CD14-positive monocyte (primary cell): ENCODE results near the gene C1QL1. TPM values are rescaled to one million over a fixed set of nuclear protein-coding genes. Genes with fewer than 3 reads are reported as not detected.

Source experiments
- DNase-seq, 3 donors: peaks; one replicate each; pipeline ENCODE4 v3.0.0-alpha.2; 2011 to 2022
- H2AFZ ChIP-seq: 2 replicates; pipeline ENCODE4 v1.6.0; 2012; ENCODE audit warnings: mild to moderate bottlenecking, low read depth, low read length, inconsistent platforms; ENCODE audit not compliant: insufficient read depth, poor library complexity, severe bottlenecking
- H3K27ac ChIP-seq, 2 donors: 1 replicate in 1 of 2; 2 replicates in 1 of 2; pipeline ENCODE4 v1.5.1; 2012 to 2013; ENCODE audit warnings: low read length in 2 of 2, control low read depth in 1 of 2, inconsistent platforms in 1 of 2, low read depth in 1 of 2, mild to moderate bottlenecking in 1 of 2
- H3K27me3 ChIP-seq, 2 donors: one replicate each; pipeline versions ENCODE4 v1.6.0 to v1.6.1; 2011 to 2013; ENCODE audit warnings: low read length in 2 of 2; ENCODE audit not compliant: control insufficient read depth in 2 of 2, insufficient read depth in 2 of 2
- H3K36me3 ChIP-seq, 2 donors: replicated peaks in 1 of 2; 1 replicate in 1 of 2; 2 replicates in 1 of 2; pipeline versions ENCODE4 v1.5.1 to v1.6.1; 2012 to 2013; ENCODE audit warnings: low read length in 2 of 2, control low read depth in 1 of 2, inconsistent platforms in 1 of 2, mild to moderate bottlenecking in 1 of 2; ENCODE audit not compliant: insufficient read depth in 2 of 2, control insufficient read depth in 1 of 2
- H3K4me1 ChIP-seq, 2 donors: 1 replicate in 1 of 2; 2 replicates in 1 of 2; pipeline versions ENCODE4 v1.5.1 to v1.6.1; 2012 to 2013; ENCODE audit warnings: low read length in 2 of 2, control low read depth in 1 of 2, inconsistent platforms in 1 of 2, mild to moderate bottlenecking in 1 of 2, moderate library complexity in 1 of 2; ENCODE audit not compliant: insufficient read depth in 2 of 2, control insufficient read depth in 1 of 2
- H3K4me2 ChIP-seq: replicated peaks from 2 replicates; pipeline ENCODE3; 2012; ENCODE audit warnings: low read length, moderate library complexity, mild to moderate bottlenecking; ENCODE audit not compliant: poor library complexity, severe bottlenecking; ENCODE audit errors: extremely low read depth
- H3K4me3 ChIP-seq, 3 experiments: fragments of 200-600 bp in 1 of 3; sonication (generic) in 1 of 3; replicated peaks in 1 of 3; 1 replicate in 2 of 3; 2 replicates in 1 of 3; pipeline ENCODE4 v1.5.1; 2011 to 2013; ENCODE audit warnings: low read length in 3 of 3, mild to moderate bottlenecking in 3 of 3, control low read depth in 2 of 3, low read depth in 2 of 3, inconsistent platforms in 1 of 3, moderate library complexity in 1 of 3
- H3K79me2 ChIP-seq: 2 replicates; pipeline ENCODE4 v1.6.0; 2012; ENCODE audit warnings: mild to moderate bottlenecking, control low read depth, inconsistent platforms, low read length, moderate library complexity; ENCODE audit not compliant: insufficient read depth
- H3K9ac ChIP-seq: 2 replicates; pipeline ENCODE4 v1.6.0; 2017; ENCODE audit warnings: low read length, mild to moderate bottlenecking; ENCODE audit not compliant: insufficient read depth, poor library complexity, severe bottlenecking
- H3K9me3 ChIP-seq, 2 donors: replicated peaks in 1 of 2; 1 replicate in 1 of 2; 2 replicates in 1 of 2; pipeline versions ENCODE4 v1.5.1 to v1.6.1; 2012 to 2013; ENCODE audit warnings: low read length in 2 of 2, control low read depth in 1 of 2; ENCODE audit not compliant: control insufficient read depth in 1 of 2, insufficient read depth in 1 of 2
- H4K20me1 ChIP-seq: 2 replicates; pipeline ENCODE4 v1.6.0; 2012; ENCODE audit warnings: mild to moderate bottlenecking, low read length, control low read depth, moderate library complexity; ENCODE audit not compliant: insufficient read depth
- H3K27ac Mint-ChIP-seq, 7 donors: one replicate each; pipeline ENCODE4 v1.8.0; 2020; ENCODE audit warnings: mild to moderate bottlenecking in 7 of 7, mixed read lengths in 7 of 7, moderate library complexity in 6 of 7, inconsistent platforms in 2 of 7
- H3K27me3 Mint-ChIP-seq, 3 donors: one replicate each; pipeline ENCODE4 v1.8.0; 2021 to 2022; ENCODE audit warnings: low read depth in 3 of 3, mild to moderate bottlenecking in 3 of 3, mixed read lengths in 3 of 3, moderate library complexity in 3 of 3, inconsistent platforms in 1 of 3
- H3K36me3 Mint-ChIP-seq, 2 donors: one replicate each; pipeline ENCODE4 v1.8.0; 2020; ENCODE audit warnings: mixed read lengths in 2 of 2, inconsistent platforms in 1 of 2, mild to moderate bottlenecking in 1 of 2
- H3K4me1 Mint-ChIP-seq: one replicate; pipeline ENCODE4 v1.8.0; 2020; ENCODE audit warnings: mild to moderate bottlenecking, mixed read lengths
- H3K4me3 Mint-ChIP-seq, 2 donors: one replicate each; pipeline ENCODE4 v1.8.0; 2020; ENCODE audit warnings: mild to moderate bottlenecking in 2 of 2, mixed read lengths in 2 of 2, moderate library complexity in 1 of 2
- H3K9me3 Mint-ChIP-seq, 7 donors: one replicate each; pipeline ENCODE4 v1.8.0; 2020 to 2022; ENCODE audit warnings: mixed read lengths in 7 of 7, mild to moderate bottlenecking in 6 of 7, moderate library complexity in 6 of 7, inconsistent platforms in 2 of 7
- CTCF ChIP-seq: fragments of 200-600 bp; IDR thresholded peaks from one replicate; pipeline ENCODE4 v1.8.0; 2022; ENCODE audit warnings: antibody characterized with exemption, mild to moderate bottlenecking
- WGBS: methylation state at CpG from one replicate; pipeline ENCODE4 v1.1.5; 2013; ENCODE audit warnings: missing lambda C conversion rate; ENCODE audit not compliant: insufficient coverage; 5-methylcytosine and 5-hydroxymethylcytosine counted together
- intact Hi-C, 2 donors: fragments of 100-400 bp; cut with micrococcal nuclease; formaldehyde crosslinking; loops; one replicate each; pipeline versions ENCODE4 v1.15.0 to v1.15.1; 2023
- polyA plus RNA-seq, 3 donors: library from polyadenylated mRNA; depleted of rRNA in 1 of 3; unstranded in 2 of 3; stranded (reverse) in 1 of 3; fragments of 300-500 nt in 2 of 3; fragments of >200 nt in 1 of 3; fragmentation: Illumina TruSeq in 2 of 3; gene quantifications; 1 replicate in 2 of 3; 2 replicates in 1 of 3; pipeline ENCODE4 v1.2.3, GENCODE V29; 2012 to 2021

The C1QL1 gene
- polyA plus RNA-seq, 3 donors = not detected

- intact Hi-C loops = no loop called here
- H3K4me3 ChIP-seq = no peak overlapping the region
- H3K9me3 ChIP-seq = no peaks in the 10 kb centered on the region
- no peak for TF ChIP-seq CTCF
- H3K9ac ChIP-seq = no peak overlapping the region
- H3K27me3 Mint-ChIP-seq = no peaks in the 10 kb centered on the region
- H3K27ac ChIP-seq = peak overlapping the region in 1 of 2 donors; percentile 26
- peaks cover 61 to 70% of the 10 kb centered on the region in 2 donors for H3K36me3 ChIP-seq
- no peak overlapping the region for H3K4me3 Mint-ChIP-seq
- H3K4me1 Mint-ChIP-seq = no peaks in the 10 kb centered on the region
- H3K4me1 ChIP-seq = no peaks in the 10 kb centered on the region
- H3K27me3 ChIP-seq = no peaks in the 10 kb centered on the region
- H3K79me2 ChIP-seq = peaks cover 49% of the 10 kb centered on the region
- peaks cover 0 to 5% (median 2%) of the 10 kb centered on the region in 7 donors for H3K9me3 Mint-ChIP-seq
- H2AFZ ChIP-seq = no peak overlapping the region
- H3K27ac Mint-ChIP-seq = no peak overlapping the region
- H3K36me3 Mint-ChIP-seq = peaks cover 58 to 81% of the 10 kb centered on the region in 2 donors
- no peaks in the 10 kb centered on the region for H4K20me1 ChIP-seq
- WGBS = 100% methylated on average over 4 of the region's 9 CpGs
- H3K4me2 ChIP-seq = no peak overlapping the region
- no peak for DNase-seq
These were observed 33.0 kb downstream of the C1QL1 start for GRCh38 chr17:44935116-44935515.

DNA sequence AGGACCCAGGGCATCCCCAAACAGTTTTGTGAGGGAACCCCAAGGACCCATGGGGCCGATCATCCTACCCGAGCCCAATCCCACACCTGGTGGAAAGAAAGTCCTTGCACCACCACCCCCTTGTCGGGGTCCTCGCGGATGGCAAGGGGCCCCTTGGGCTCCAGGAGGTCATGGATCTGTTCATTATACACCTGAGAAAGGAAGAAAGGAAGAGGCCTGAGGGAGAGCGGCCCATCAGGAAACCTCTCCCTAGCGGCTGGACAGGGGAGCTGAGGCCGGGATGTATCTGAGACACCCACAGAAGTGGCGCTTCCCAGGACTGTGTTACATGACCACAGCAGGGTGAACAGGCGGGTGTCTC lies 33.4 kb downstream of the C1QL1 start:
- no peak overlapping the region for H3K4me3 Mint-ChIP-seq
- Histone ChIP-seq H3K36me3 (peaks cover 64 to 73% of the 10 kb centered on the region in 2 donors), H3K4me3 (no peak overlapping the region)

More for the DNA sequence above, 33.4 kb downstream of the C1QL1 start:
- no peaks in the 10 kb centered on the region for H3K27me3 Mint-ChIP-seq
- H3K27ac Mint-ChIP-seq = peak overlapping the region in 3 of 7 donors; percentile 42 to 66 (median 54)
- peaks cover 62 to 83% of the 10 kb centered on the region in 2 donors for H3K36me3 Mint-ChIP-seq
- no peak for DNase-seq
- no peak overlapping the region for H2AFZ ChIP-seq
- H3K4me2 ChIP-seq = no peak overlapping the region
- H3K27me3 ChIP-seq = no peaks in the 10 kb centered on the region
- TF ChIP-seq CTCF = no peak
- no peaks in the 10 kb centered on the region for H3K9me3 ChIP-seq
- intact Hi-C loops = no loop called here
- no peak overlapping the region for H3K27ac ChIP-seq
- no peaks in the 10 kb centered on the region for H3K4me1 Mint-ChIP-seq
- H4K20me1 ChIP-seq = no peaks in the 10 kb centered on the region
- H3K9ac ChIP-seq = no peak overlapping the region
- H3K4me1 ChIP-seq = no peaks in the 10 kb centered on the region
- 98% methylated on average over 5 of the region's 10 CpGs for WGBS
- peaks cover 45% of the 10 kb centered on the region for H3K79me2 ChIP-seq
- peaks cover 0 to 5% (median 2%) of the 10 kb centered on the region in 7 donors for H3K9me3 Mint-ChIP-seq
